Mononuclear cell (primary cell): Measurements from ENCODE around the gene WARS2. TPM values are rescaled to one million over a fixed set of nuclear protein-coding genes. Genes with fewer than 3 reads are reported as not detected.

ENCODE experiments used
- H3K27me3 ChIP-seq: 2 replicates; pipeline ENCODE4 v1.6.0; 2011; ENCODE audit warnings: low read length, control low read depth; ENCODE audit not compliant: insufficient read depth
- H3K4me1 ChIP-seq: 2 replicates; pipeline ENCODE4 v1.5.1; 2011; ENCODE audit warnings: mild to moderate bottlenecking, low read length, control low read depth; ENCODE audit not compliant: insufficient read depth
- H3K4me3 ChIP-seq: 2 replicates; pipeline ENCODE4 v1.5.1; 2011; ENCODE audit warnings: mild to moderate bottlenecking, low read length, moderate library complexity
- H3K9me3 ChIP-seq: 2 replicates; pipeline ENCODE4 v1.5.1; 2011; ENCODE audit warnings: low read depth, mild to moderate bottlenecking, control low read depth, low read length
- total RNA-seq: library from RNA; depleted of rRNA; stranded (reverse); fragments of >200 nt; gene quantifications from one replicate; pipeline ENCODE4 v1.2.3, GENCODE V29; 2012

WARS2 gene
- total RNA-seq, 1 donor: 30.1 TPM

DNA sequence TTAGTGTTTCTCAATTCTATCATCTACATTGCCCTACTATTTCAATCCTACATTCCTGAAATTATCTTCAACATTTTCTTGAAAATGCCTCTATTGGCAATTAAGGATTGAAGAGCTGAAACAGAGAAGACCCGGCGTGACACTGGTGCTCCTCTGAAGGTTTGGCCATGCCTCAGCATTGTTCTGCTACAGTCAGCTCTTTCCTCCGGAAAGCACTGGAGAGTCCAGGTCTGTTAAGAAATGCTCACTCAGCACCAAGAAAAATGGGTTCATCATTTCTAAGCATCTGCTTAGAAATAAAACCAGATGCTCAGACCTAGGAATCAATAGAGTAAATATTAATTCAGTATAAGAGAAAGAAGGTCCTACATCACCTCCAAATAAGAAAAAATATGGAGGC lies 58.8 kb downstream of the WARS2 start:
- Histone ChIP-seq H3K4me3 (no peak overlapping the region), H3K27me3 (no peaks in the 10 kb centered on the region), H3K9me3 (peaks cover 9% of the 10 kb centered on the region), H3K4me1 (no peaks in the 10 kb centered on the region)

DNA sequence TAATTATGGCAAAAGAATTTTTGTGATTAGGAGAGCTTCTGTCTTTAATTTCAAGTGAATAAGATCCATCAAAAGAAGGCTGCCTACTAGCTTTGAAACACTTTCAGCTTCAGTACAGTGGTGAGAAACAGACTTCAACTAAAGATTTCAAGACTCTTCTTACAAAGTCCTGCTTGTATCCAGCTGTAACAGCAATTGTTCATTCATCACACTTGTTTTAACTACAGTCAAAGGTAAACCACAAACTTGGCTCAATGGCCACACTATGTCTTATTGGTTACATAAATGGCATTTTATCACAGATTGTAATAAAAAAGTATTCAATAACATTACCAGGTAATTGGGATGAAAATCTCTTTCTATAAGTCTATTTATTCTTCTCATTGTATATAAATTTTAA lies 59.2 kb downstream of the WARS2 start:
- no peaks in the 10 kb centered on the region for H3K27me3 ChIP-seq
- peaks cover 10% of the 10 kb centered on the region for H3K9me3 ChIP-seq
- no peak overlapping the region for H3K4me3 ChIP-seq
- H3K4me1 ChIP-seq: no peaks in the 10 kb centered on the region

DNA sequence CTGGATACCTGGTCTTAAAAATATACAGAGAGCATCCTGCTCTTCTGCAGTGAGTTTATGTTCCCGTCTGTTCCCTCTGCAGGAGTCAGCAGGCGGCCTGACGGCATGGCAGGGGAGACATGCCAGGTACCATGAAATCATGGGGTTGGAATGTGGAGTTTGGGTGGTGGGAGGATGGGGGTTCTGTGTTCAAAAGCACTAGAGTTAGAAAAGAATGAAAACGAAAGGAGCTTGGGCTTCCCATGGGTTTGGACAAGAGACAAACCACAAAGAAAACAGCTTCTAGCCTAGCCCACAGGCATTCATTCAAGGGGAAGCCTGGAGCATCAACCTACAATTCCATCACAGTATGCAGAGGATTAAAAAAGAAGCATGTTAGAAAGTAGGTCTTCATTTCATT lies 59.9 kb downstream of the WARS2 start:
- no peak overlapping the region for H3K4me3 ChIP-seq
- peaks cover 16% of the 10 kb centered on the region for H3K9me3 ChIP-seq
- no peaks in the 10 kb centered on the region for H3K4me1 ChIP-seq
- no peaks in the 10 kb centered on the region for H3K27me3 ChIP-seq

DNA sequence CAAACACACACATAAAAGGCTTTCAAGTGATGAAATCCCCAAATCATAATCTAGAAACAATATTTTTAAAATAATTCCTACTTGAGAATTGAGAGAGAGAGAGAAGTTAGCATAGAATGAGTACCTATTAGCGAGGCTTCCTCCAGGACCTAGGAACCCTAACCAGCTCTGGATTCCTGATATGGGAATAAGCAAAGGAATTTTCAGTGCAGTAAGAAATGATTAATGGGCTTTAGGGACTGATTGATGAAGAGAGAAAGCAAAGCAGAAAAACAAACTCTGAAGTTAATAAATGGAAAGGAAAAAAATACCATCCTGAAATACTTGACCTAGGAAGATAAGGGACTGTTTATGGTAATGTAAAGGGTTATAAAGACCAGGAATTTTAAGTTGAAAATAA lies 60.6 kb downstream of the WARS2 start:
- H3K27me3 ChIP-seq: no peaks in the 10 kb centered on the region
- no peaks in the 10 kb centered on the region for H3K4me1 ChIP-seq
- H3K9me3 ChIP-seq: peaks cover 16% of the 10 kb centered on the region
- no peak overlapping the region for H3K4me3 ChIP-seq

DNA sequence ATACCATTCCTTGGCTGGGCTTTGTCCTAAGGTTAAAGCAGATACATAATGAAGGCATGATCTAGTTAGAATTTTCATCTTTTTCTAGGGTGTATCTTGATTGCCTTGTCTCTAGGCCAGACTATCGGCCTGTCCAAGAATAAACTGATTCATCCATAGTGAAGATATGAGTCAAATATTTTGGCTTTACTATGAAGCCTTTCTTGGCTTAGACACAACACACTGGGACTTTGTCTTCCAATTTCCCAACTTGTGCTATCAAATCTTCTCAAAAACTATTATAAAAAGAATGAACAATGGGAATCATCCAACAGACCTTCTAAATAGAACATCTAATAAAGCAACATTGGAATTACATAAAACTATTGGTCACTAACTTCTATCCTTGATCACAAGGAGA lies 64.8 kb downstream of the WARS2 start:
- Histone ChIP-seq H3K27me3 (no peaks in the 10 kb centered on the region), H3K4me3 (no peak overlapping the region), H3K9me3 (peaks cover 16% of the 10 kb centered on the region), H3K4me1 (no peaks in the 10 kb centered on the region)

DNA sequence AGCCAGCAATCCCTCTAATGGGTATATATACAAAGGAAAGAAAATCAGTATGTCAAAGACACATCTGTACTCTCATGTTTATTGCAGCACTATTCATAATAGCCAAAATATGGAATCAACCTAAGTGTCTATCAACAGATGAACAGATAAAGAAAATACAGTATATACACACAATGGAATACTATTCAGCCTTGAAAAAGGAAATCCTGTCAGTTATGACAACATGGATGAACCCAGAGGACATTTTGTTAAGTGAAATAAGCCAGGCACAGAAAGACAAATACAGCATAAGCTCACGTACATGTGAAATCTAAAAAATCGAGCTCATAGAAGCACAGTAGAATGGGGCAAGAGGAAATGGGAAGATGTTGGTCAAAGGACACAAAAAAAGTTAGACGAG lies 69.1 kb downstream of the WARS2 start:
- Histone ChIP-seq H3K27me3 (no peaks in the 10 kb centered on the region), H3K9me3 (peaks cover 6% of the 10 kb centered on the region), H3K4me1 (no peaks in the 10 kb centered on the region), H3K4me3 (no peak overlapping the region)

DNA sequence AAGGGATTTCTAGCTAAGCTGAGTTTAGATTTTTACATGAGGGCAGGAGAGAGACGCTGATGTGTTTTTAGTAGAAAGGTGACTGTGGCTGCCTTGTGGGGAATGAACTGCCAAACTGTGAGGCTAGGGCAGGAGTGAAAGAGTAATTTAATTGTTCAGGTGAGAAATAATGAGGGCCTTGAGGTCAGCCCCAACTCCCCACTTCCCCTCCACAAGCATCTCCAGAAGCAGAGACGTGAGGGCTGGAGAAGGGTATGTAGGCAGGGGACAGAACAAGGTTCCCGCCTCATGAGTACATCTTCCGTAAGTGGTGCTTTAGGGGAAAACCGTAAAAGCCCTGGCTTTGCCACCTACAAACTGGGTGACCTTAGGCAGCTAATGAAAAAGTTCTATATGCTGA lies 70.8 kb downstream of the WARS2 start:
- H3K27me3 ChIP-seq: no peaks in the 10 kb centered on the region
- H3K4me3 ChIP-seq: no peak overlapping the region
- no peaks in the 10 kb centered on the region for H3K4me1 ChIP-seq
- H3K9me3 ChIP-seq: no peaks in the 10 kb centered on the region

DNA sequence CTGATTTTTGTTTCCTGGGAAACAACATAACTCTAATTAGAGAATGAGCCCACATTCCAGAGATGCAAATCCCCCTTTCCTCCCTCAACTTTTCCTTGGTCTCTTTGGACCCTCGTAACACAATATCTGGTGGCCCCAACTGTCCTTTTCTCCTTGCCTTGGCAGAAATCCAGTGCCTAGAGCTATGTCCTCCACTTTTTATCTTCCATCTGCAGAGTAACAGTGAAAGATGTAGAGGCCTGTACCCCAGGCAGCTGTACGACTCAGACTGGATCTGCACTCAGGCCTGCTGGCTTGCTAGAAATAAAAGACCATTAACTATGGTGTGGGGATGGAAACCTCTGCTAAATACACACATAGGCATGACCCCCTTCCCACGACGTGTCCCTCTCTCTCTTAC lies 72.0 kb downstream of the WARS2 start:
- no peaks in the 10 kb centered on the region for H3K27me3 ChIP-seq
- H3K9me3 ChIP-seq: no peaks in the 10 kb centered on the region
- H3K4me1 ChIP-seq: no peaks in the 10 kb centered on the region
- no peak overlapping the region for H3K4me3 ChIP-seq

DNA sequence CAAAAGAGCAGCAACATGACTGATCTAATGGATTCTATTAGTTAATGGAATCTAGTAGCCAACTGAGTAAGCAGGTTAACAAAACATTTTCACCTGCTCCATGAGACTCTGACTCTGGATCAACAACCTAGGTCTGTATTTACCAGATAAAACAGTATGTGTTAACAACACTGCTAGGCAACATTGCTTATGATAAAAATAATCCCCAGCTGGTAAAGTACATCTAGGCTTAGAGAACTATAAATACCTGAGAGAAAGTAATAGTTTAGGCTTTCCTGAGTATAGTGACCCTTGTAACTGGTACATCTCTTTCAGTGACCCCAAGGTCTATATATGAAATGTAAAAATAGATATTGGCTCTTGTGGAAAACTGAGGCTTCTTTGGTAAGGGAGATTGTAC lies 78.8 kb downstream of the WARS2 start:
- Histone ChIP-seq H3K4me3 (no peak overlapping the region), H3K4me1 (no peaks in the 10 kb centered on the region), H3K27me3 (no peaks in the 10 kb centered on the region), H3K9me3 (no peaks in the 10 kb centered on the region)

DNA sequence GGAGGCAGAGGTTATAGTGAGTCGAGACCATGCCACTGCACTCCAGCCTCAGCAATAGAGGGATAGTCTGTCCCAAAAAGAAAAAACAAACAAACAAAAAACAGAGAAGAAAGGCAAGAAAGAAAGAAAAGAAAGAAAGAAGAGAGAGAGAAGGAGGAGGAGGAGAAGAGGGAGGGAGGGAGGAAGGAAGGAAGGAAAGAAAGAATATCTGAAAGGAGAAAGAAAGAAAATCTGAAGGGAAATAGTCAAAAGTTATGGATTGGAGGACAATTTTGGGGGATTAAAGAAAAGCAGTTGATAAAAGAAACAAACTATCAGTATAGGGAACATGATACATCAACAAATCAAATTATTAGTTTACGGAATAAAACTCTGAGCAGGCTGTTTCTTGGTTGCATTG lies 84.9 kb downstream of the WARS2 start:
- no peaks in the 10 kb centered on the region for H3K4me1 ChIP-seq
- no peak overlapping the region for H3K4me3 ChIP-seq
- no peaks in the 10 kb centered on the region for H3K27me3 ChIP-seq
- no peaks in the 10 kb centered on the region for H3K9me3 ChIP-seq

DNA sequence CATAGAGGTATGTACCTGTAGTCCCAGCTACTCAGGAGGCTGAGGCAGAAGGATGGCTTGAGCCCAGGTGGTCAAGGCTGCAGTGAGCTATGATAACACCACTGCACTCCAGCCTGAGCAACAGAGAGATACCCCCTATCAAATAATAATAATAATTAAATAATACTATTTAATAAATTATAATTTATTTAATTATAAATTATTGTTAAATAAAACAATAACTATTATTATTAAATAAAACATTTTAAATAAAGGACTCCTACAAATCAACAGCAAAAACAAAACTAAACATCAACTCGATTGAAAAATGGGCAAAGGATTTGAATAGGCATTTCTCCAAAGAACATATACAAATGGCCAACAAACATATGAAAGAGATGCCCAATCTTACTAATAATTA lies 86.5 kb downstream of the WARS2 start:
- Histone ChIP-seq H3K9me3 (no peaks in the 10 kb centered on the region), H3K4me1 (no peaks in the 10 kb centered on the region), H3K4me3 (no peak overlapping the region), H3K27me3 (no peaks in the 10 kb centered on the region)

DNA sequence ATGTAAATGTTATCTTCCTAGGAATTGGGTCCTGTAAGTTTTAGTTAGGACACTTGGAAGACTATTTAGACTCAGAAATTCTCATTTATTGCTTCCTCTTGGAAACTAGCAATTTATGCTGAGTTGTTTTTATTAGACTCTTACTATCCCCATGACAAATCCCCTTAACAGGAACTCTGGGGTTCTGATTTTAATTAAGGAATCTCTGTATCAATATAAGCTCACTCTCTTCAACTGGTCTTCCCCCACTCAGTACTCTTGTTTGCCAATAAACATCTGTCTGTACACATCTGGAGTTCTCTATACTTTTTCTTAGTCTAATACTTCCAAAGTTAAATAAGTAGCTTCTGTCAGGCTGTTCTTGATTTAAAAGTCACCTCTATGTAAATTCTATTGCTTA lies 88.2 kb downstream of the WARS2 start:
- no peaks in the 10 kb centered on the region for H3K4me1 ChIP-seq
- H3K4me3 ChIP-seq: no peak overlapping the region

DNA sequence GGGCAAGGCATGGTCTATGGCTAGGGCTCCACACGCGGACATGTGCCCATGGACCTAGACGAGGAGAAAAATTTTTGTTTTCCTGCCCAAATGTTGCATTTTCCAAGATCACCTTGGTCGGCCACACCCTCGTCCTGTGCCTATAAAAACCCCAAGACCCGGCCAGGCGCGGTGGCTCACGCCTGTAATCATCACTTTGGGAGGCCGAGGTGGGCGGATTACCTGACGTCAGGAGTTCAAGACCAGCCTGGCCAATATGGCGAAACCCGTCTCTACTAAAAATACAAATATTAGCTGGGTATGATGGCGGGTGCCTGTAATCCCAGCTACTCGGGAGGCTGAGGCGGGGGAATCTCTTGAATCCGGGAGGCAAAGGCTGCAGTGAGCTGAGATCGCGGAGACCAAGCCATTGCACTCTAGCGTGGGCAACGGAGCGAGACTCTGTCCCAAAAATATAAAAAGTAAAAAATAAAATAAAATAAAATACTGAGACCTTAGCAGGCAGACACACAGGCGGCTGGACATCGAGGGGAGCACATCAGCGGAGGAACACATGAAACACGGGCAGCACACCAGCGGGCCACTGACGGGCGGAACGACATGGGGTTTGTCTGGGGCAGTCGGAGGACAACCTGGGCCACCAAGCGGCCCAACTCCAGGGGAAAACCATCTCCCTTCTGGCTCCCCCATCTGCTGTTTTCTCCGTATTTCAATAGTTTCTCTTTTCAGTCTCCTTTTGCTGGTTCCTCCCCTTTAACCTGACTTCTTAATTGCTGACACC lies 91.6 kb downstream of the WARS2 start:
- Histone ChIP-seq H3K4me1 (no peaks in the 10 kb centered on the region), H3K4me3 (no peak overlapping the region), H3K9me3 (no peaks in the 10 kb centered on the region), H3K27me3 (no peaks in the 10 kb centered on the region)

More for the DNA sequence above, 88.2 kb downstream of the WARS2 start:
- no peaks in the 10 kb centered on the region for H3K9me3 ChIP-seq
- H3K27me3 ChIP-seq: no peaks in the 10 kb centered on the region

DNA sequence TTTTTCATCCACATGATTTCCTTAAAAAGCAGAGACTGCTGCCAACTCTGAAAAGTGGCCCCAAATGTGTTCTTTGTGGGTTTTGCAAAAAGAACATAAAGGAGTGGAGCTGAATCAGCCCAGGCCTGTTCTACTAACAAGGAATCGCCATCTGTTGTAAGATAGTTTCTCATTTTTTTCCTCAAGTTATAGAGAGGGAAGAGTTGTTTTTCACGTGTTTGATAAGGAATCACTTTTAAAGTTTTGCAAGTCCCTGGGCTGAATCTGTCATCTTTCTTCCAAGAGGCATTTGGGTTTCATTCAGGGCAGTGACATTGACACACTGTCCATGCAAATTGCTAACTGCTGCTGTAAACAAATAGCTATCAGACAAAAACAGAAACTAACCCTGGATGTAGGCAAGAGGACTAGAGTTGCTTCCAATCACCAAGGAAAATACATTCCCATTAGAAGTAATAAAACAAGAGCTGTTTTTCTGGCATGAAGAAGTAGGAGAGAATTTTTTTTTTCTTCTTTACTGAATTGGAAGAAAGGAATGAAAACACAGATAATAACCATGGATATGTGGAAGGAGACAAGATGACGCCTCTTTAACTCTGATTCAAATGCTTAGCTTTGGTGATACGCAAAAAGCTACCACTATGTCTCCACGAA lies 93.5 kb downstream of the WARS2 start:
- no peak overlapping the region for H3K4me3 ChIP-seq
- no peaks in the 10 kb centered on the region for H3K9me3 ChIP-seq

DNA sequence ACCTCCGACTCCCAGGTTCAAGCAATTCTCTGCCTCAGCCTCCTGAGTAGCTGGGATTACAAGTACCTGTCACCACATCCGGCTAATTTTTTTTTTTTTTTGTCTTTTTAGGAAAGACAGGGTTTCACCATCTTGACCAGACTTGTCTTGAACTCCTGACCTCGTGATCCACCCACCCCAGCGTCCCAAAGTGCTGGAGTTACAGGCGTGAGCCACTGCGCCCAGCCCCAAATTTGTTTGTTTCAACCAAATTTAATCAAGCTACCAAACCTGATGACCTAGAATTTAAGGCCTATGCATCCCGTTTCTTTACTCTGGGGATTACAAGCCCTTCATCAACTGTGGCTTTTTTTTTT lies 94.0 kb downstream of the WARS2 start:
- H3K4me1 ChIP-seq: no peaks in the 10 kb centered on the region
- no peaks in the 10 kb centered on the region for H3K27me3 ChIP-seq
- no peak overlapping the region for H3K4me3 ChIP-seq
- H3K9me3 ChIP-seq: no peaks in the 10 kb centered on the region

More for the DNA sequence above, 93.5 kb downstream of the WARS2 start:
- Histone ChIP-seq H3K4me1 (no peaks in the 10 kb centered on the region), H3K27me3 (no peaks in the 10 kb centered on the region)
